HepG2 (cell line): ENCODE data around the gene SNAP25. TPM values are rescaled to one million over a fixed set of nuclear protein-coding genes. Genes with fewer than 3 reads are reported as not detected.

ENCODE experiments used
- ATAC-seq: fragments of 200-7000 bp; cut with Tn5 transposase; 3 replicates; pipeline ENCODE4 v1.9.1; 2020; ENCODE audit warnings: mild to moderate bottlenecking, moderate library complexity
- BruUV-seq: library from RNA; stranded (reverse); fragments of 400-500 nt; replicated peaks from 2 replicates; lab custom pipeline; 2021; lab: Mats Ljungman, UMichigan
- CTCF ChIA-PET: fragments of 300-600 bp; formaldehyde crosslinking; extraction: SDS; loops from one replicate; lab custom pipeline; 2021; ENCODE audit warnings: low total read pairs, inconsistent platforms, low intra/inter-chr PET ratio; lab: Yijun Ruan, JAX
- POLR2A ChIA-PET: fragments of 350-600 bp; sonication (Branson Sonifier 250); formaldehyde crosslinking; loops from one replicate; lab custom pipeline; 2020; ENCODE audit warnings: antibody characterized with exemption, inconsistent platforms; lab: Yijun Ruan, JAX
- DNase-seq: peaks from one replicate; pipeline ENCODE4 v3.0.0-alpha.2; 2015; ENCODE audit warnings: low spot score
- FAIRE-seq: peaks from 3 replicates; lab custom pipeline; 2011; peaks lifted over from hg19 to GRCh38; lab: Jason Lieb, UNC
- H2AFZ ChIP-seq: one replicate; pipeline ENCODE4 v1.6.1; 2011; ENCODE audit warnings: low read length, inconsistent platforms
- H3K27ac ChIP-seq: fragments of 300-600 bp; 3 replicates; pipeline ENCODE4 v1.8.0; 2011; ENCODE audit warnings: mixed run types, mild to moderate bottlenecking, mixed read lengths, low read length, inconsistent platforms; ENCODE audit not compliant: insufficient read depth; ENCODE audit errors: extremely low read length
- H3K27me3 ChIP-seq, 2 experiments: fragments of 200-600 bp in 1 of 2; 2 replicates in 1 of 2; 3 replicates in 1 of 2; pipeline versions ENCODE4 v1.6.0 to v1.8.0; 2011; ENCODE audit warnings: low read length in 2 of 2, mild to moderate bottlenecking in 2 of 2, moderate library complexity in 2 of 2, inconsistent platforms in 1 of 2; ENCODE audit not compliant: insufficient read depth in 2 of 2, control insufficient read depth in 1 of 2
- H3K36me3 ChIP-seq, 2 experiments: fragments of 200-600 bp in 1 of 2; replicated peaks in 1 of 2; 2 replicates in 1 of 2; 3 replicates in 1 of 2; pipeline versions ENCODE4 v1.5.1 to v1.8.0; 2011; ENCODE audit warnings: low read length in 2 of 2, inconsistent platforms in 1 of 2; ENCODE audit not compliant: insufficient read depth in 2 of 2, control insufficient read depth in 1 of 2
- H3K4me1 ChIP-seq: 2 replicates; pipeline ENCODE4 v1.5.1; 2012; ENCODE audit warnings: low read length, inconsistent platforms; ENCODE audit not compliant: insufficient read depth
- H3K4me2 ChIP-seq: 2 replicates; pipeline ENCODE4 v1.6.0; 2011; ENCODE audit warnings: low read depth, low read length, inconsistent platforms
- H3K4me3 ChIP-seq, 3 experiments: fragments of 200-600 bp in 1 of 3; sonication (generic), shearing (Covaris generic) in 1 of 3; replicated peaks in 1 of 3; 2 replicates each; pipeline ENCODE4 v1.5.1; 2011 to 2016; ENCODE audit warnings: low read length in 3 of 3, inconsistent platforms in 2 of 3, low read depth in 2 of 3, mild to moderate bottlenecking in 2 of 3, control low read depth in 1 of 3, mixed read lengths in 1 of 3; ENCODE audit not compliant: insufficient read depth in 1 of 3
- H3K79me2 ChIP-seq: one replicate; pipeline ENCODE4 v1.6.1; 2011; ENCODE audit warnings: low read length, inconsistent platforms; ENCODE audit not compliant: insufficient read depth
- H3K9ac ChIP-seq: 2 replicates; pipeline ENCODE4 v1.6.0; 2011; ENCODE audit warnings: mild to moderate bottlenecking, low read depth, low read length, inconsistent platforms; ENCODE audit not compliant: insufficient read depth
- H3K9me3 ChIP-seq: 2 replicates; pipeline ENCODE4 v1.5.1; 2012; ENCODE audit warnings: mild to moderate bottlenecking, low read length
- H4K20me1 ChIP-seq: 2 replicates; pipeline ENCODE4 v1.6.0; 2011; ENCODE audit warnings: inconsistent platforms, mild to moderate bottlenecking, low read length, moderate library complexity; ENCODE audit not compliant: insufficient read depth
- CBX5 ChIP-seq: sonication (generic); formaldehyde crosslinking; IDR thresholded peaks from 2 replicates; pipeline ENCODE4 v1.4.0; 2020; ENCODE audit warnings: missing genetic modification reagents, borderline replicate concordance
- TMF1 ChIP-seq: sonication (generic); formaldehyde crosslinking; IDR thresholded peaks from 2 replicates; pipeline ENCODE4 v1.8.1; 2022; ENCODE audit warnings: low read depth, missing genetic modification reagents
- ZNF124 ChIP-seq: sonication (generic); formaldehyde crosslinking; IDR thresholded peaks from 2 replicates; pipeline ENCODE4 v1.4.0; 2020; ENCODE audit warnings: missing genetic modification reagents
- ZNF136 ChIP-seq: sonication (generic); formaldehyde crosslinking; IDR thresholded peaks from 2 replicates; pipeline ENCODE4 v1.8.1; 2022; ENCODE audit warnings: low read depth, mild to moderate bottlenecking, moderate library complexity, missing genetic modification reagents
- in situ Hi-C: cut with HindIII; loops from 2 replicates; pipeline ENCODE4 v1.10.0; 2017; ENCODE audit warnings: low pct_unique_long_range_greater_than_20kb; ENCODE audit not compliant: extremely low pct_ligation_motif_present
- intact Hi-C: fragments of 100-400 bp; cut with micrococcal nuclease; formaldehyde crosslinking; loops from one replicate; pipeline ENCODE4 v1.10.0; 2022; ENCODE audit not compliant: unreplicated experiment
- polyA plus RNA-seq, 8 experiments: library from polyadenylated mRNA; depleted of rRNA in 3 of 8; stranded (reverse) in 7 of 8; unstranded in 1 of 8; fragments of >200 nt; fragmentation: Illumina TruSeq in 4 of 8; extraction: Trizol in 4 of 8; gene quantifications; 2 replicates each; pipeline versions ENCODE4 v1.2.1 to v1.2.3, GENCODE V29; 2011 to 2016; ENCODE audit warnings: low read depth in 4 of 8, missing spikeins in 1 of 8, mixed read lengths in 1 of 8; ENCODE audit not compliant: insufficient read depth in 1 of 8
- total RNA-seq, 5 experiments: library from RNA; depleted of rRNA; stranded (reverse); fragments of >200 nt; fragmentation: Illumina TruSeq; extraction: Trizol; gene quantifications; 2 replicates each; pipeline ENCODE4 v1.2.3, GENCODE V29; 2016; ENCODE audit warnings: low read depth in 1 of 5
- TF ChIP-seq, protein P1 (sequence below): fragments of 450-650 bp; IDR thresholded peaks from 2 replicates; pipeline ENCODE4 v1.6.1; 2017
- TF ChIP-seq, protein P2 (sequence below): sonication (generic); formaldehyde crosslinking; IDR thresholded peaks from 2 replicates; pipeline ENCODE4 v1.5.0; 2020; ENCODE audit warnings: mild to moderate bottlenecking, missing genetic modification reagents
- TF ChIP-seq, protein P3 (sequence below), 2 experiments: fragments of 450-650 bp in 1 of 2; sonication (generic) in 1 of 2; formaldehyde crosslinking in 1 of 2; IDR thresholded peaks; 2 replicates each; pipeline versions ENCODE4 v1.6.1 to v1.8.0; 2016 to 2022; ENCODE audit warnings: antibody characterized with exemption in 1 of 2, mild to moderate bottlenecking in 1 of 2, missing genetic modification reagents in 1 of 2

SNAP25 gene
- total and polyA plus RNA-seq, 2 of the 13 experiments (the other 11 are each of a cell fraction or from before 2014, with no cell fraction given), result not detected

DNA sequence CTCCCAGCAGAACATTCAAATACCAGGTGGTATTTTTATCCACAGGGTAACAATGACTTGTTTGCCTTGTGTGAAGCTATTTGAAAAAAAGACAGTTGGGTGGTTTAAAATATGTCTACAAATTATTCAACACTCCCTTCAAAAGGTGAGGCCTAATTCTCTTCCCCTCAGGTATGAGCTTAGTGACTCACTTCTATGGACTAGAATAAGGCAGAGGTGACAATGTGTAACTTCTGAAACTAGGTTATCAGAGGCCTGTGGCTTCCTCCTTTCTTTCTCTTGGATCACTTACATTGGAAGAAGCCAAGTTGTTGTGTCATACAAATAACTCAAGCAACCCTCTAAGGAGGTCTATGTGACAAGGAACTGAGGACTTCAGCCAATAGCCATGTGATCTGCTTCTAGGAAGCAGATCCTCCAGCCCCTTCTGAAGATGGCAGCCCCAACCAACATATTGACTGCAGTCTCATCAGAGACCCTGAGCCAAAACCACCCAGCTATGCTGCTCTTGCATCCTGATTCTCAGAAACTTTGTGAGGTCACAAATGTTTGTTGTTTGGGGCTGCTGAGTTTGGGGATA is 102.6 kb downstream of the SNAP25 start:
- intact Hi-C loops, result no loop called here
- BruUV-seq, result no TSS peak
- TF ChIP-seq, protein P1, sequence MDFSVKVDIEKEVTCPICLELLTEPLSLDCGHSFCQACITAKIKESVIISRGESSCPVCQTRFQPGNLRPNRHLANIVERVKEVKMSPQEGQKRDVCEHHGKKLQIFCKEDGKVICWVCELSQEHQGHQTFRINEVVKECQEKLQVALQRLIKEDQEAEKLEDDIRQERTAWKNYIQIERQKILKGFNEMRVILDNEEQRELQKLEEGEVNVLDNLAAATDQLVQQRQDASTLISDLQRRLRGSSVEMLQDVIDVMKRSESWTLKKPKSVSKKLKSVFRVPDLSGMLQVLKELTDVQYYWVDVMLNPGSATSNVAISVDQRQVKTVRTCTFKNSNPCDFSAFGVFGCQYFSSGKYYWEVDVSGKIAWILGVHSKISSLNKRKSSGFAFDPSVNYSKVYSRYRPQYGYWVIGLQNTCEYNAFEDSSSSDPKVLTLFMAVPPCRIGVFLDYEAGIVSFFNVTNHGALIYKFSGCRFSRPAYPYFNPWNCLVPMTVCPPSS, result no peak
- TF ChIP-seq, protein P2, sequence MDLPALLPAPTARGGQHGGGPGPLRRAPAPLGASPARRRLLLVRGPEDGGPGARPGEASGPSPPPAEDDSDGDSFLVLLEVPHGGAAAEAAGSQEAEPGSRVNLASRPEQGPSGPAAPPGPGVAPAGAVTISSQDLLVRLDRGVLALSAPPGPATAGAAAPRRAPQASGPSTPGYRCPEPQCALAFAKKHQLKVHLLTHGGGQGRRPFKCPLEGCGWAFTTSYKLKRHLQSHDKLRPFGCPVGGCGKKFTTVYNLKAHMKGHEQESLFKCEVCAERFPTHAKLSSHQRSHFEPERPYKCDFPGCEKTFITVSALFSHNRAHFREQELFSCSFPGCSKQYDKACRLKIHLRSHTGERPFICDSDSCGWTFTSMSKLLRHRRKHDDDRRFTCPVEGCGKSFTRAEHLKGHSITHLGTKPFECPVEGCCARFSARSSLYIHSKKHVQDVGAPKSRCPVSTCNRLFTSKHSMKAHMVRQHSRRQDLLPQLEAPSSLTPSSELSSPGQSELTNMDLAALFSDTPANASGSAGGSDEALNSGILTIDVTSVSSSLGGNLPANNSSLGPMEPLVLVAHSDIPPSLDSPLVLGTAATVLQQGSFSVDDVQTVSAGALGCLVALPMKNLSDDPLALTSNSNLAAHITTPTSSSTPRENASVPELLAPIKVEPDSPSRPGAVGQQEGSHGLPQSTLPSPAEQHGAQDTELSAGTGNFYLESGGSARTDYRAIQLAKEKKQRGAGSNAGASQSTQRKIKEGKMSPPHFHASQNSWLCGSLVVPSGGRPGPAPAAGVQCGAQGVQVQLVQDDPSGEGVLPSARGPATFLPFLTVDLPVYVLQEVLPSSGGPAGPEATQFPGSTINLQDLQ, result no peak
- TF ChIP-seq ZNF124 (CRISPR knock-in tag), result no peak
- TF ChIP-seq, protein P3, sequence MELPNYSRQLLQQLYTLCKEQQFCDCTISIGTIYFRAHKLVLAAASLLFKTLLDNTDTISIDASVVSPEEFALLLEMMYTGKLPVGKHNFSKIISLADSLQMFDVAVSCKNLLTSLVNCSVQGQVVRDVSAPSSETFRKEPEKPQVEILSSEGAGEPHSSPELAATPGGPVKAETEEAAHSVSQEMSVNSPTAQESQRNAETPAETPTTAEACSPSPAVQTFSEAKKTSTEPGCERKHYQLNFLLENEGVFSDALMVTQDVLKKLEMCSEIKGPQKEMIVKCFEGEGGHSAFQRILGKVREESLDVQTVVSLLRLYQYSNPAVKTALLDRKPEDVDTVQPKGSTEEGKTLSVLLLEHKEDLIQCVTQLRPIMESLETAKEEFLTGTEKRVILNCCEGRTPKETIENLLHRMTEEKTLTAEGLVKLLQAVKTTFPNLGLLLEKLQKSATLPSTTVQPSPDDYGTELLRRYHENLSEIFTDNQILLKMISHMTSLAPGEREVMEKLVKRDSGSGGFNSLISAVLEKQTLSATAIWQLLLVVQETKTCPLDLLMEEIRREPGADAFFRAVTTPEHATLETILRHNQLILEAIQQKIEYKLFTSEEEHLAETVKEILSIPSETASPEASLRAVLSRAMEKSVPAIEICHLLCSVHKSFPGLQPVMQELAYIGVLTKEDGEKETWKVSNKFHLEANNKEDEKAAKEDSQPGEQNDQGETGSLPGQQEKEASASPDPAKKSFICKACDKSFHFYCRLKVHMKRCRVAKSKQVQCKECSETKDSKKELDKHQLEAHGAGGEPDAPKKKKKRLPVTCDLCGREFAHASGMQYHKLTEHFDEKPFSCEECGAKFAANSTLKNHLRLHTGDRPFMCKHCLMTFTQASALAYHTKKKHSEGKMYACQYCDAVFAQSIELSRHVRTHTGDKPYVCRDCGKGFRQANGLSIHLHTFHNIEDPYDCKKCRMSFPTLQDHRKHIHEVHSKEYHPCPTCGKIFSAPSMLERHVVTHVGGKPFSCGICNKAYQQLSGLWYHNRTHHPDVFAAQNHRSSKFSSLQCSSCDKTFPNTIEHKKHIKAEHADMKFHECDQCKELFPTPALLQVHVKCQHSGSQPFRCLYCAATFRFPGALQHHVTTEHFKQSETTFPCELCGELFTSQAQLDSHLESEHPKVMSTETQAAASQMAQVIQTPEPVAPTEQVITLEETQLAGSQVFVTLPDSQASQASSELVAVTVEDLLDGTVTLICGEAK (IDR thresholded peaks at IDR 0.05), result no peak
- TF ChIP-seq, protein P3 (CRISPR knock-in tag; IDR thresholded peaks at IDR 0.05), result no peak
- no peak for TF ChIP-seq TMF1 (CRISPR knock-in tag)
- no peak for TF ChIP-seq ZNF136 (CRISPR knock-in tag)
- TF ChIP-seq CBX5 (CRISPR knock-in tag), result no peak

More for the DNA sequence above, 102.6 kb downstream of the SNAP25 start:
- Histone ChIP-seq H3K9me3 (no peaks in the 10 kb centered on the region), H3K36me3 (no peaks in the 10 kb centered on the region), H3K27ac (no peak overlapping the region), H4K20me1 (no peaks in the 10 kb centered on the region), H3K4me2 (no peak overlapping the region), H3K4me3 (no peak overlapping the region), H3K27me3 (no peaks in the 10 kb centered on the region), H2AFZ (no peak overlapping the region), H3K79me2 (no peaks in the 10 kb centered on the region), H3K4me1 (peaks cover 8% of the 10 kb centered on the region), H3K9ac (no peak overlapping the region)
- ChIA-PET POLR2A (no interaction called here), CTCF (no interaction called here)
- DNase-seq, result no peak
- no peak for FAIRE-seq
- in situ Hi-C loops, result no loop called here
- ATAC-seq, result no peak
